ENCODE data around the gene RGP1. TPM values are rescaled to one million over a fixed set of nuclear protein-coding genes. Genes with fewer than 3 reads are reported as not detected.

Gene RGP1, protein sequence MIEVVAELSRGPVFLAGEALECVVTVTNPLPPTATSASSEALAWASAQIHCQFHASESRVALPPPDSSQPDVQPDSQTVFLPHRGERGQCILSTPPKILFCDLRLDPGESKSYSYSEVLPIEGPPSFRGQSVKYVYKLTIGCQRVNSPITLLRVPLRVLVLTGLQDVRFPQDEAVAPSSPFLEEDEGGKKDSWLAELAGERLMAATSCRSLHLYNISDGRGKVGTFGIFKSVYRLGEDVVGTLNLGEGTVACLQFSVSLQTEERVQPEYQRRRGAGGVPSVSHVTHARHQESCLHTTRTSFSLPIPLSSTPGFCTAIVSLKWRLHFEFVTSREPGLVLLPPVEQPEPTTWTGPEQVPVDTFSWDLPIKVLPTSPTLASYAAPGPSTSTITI
- total RNA-seq (2022; extraction: Qiagen RNA extraction; ENCODE audit: low read depth) = 13.0 to 17.0 TPM (median 16.0 TPM) in 5 replicates

DNA sequence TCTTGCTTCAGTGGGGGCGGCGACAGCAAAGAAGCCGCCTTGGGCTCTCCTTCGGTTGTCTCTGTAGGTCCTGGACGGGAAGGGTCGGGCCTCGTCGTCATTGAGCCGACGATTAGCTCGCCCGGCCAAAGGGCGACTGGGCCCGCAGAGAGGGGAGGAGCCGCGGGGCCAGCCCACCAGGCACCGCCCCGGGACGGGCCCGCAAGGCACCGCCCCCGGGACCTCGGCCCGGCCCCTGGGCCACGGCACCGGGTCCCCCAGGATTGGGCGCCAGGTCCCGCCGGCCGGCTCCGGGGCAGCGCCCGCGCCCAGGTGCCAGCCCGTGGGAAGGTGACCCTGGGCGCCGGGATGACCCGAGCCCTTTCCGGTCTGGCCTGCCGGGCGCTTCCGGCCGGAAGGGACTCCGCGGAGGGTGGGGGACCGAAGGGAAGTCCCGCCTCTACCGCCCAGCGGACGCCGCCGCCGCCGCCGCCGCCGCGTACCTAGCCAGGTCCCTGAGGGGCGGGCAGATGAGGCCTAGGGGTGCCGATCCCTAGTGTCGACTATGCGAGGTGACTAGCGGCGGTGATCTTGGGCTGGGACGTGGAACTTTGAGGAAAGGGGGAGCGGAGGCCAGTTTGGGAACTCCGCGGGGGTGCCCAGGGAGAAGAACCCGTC lies at the start of gene RGP1, which contains the start of gene GBA2:
Gene RGP1 (plus strand): TSS at position 430 of the 657 bp plus-strand sequence. CDS start 469 bp downstream, outside the sequence.
Gene GBA2 (minus strand): TSS at position 371 of the 657 bp plus-strand sequence. CDS start 524 bp downstream, outside the sequence.

DNA sequence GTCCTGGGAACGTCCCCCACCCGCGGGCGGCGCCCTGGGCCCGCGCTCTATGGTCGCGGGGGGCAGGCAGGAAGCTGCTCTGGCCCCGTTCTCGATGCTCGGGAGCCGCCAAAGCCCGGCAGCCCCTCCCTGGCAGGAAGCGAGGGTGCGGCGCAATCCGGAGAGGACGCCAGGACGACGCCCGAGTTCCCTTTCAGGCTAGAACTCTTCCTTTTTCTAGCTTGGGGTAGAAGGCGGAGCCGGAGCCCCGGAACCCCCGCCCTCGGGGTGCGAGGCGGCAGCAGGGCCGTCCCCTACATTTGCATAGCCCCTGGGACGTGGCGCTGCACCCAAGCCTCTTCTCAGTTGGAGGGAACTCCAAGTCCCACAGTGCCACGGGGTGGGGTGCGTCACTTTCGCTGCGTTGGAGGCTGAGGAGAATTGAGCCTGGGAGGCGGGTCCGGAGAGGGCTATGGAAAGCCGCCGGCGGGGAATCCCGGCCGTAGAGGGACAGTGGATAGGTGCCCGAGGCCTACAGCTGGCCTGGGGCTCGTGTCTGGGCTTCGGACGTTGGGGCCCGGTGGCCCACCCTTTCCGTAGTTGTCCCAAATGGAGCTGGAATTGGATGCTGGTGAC lies 16.8 kb upstream of the RGP1 start, which contains the start of the genes CREB3 and TLN1:
Gene CREB3 (plus strand): TSS at position 482 of the 615 bp plus-strand sequence. CDS start 107 bp downstream, at position 589.
Gene TLN1 (minus strand): TSS at position 11 of the 615 bp plus-strand sequence. CDS start 6,501 bp downstream, outside the sequence.

DNA sequence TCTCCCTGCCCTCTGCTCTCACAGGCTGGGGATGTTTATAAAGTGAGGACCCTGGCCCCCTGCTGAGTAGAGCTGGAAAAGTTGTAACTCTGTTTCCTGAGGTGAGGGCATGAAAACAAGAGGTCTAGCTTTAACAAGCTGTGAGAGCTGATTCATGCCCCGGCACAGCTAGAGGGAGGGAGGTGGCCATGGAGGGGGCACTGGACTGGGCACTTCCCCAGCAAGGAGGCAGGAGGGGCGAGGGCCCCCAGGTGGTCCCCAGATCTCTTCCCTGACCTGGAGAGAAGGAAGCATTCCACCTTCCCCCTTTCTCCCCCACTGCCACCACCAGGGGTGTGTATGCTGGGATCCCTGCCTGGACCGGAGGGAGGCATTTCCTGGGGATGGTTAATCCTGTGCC lies 5.2 kb downstream of the RGP1 start, which contains the start of gene MSMP:
Gene MSMP (minus strand): TSS at position 13 of the 400 bp plus-strand sequence. CDS start 147 bp downstream, outside the sequence.

DNA sequence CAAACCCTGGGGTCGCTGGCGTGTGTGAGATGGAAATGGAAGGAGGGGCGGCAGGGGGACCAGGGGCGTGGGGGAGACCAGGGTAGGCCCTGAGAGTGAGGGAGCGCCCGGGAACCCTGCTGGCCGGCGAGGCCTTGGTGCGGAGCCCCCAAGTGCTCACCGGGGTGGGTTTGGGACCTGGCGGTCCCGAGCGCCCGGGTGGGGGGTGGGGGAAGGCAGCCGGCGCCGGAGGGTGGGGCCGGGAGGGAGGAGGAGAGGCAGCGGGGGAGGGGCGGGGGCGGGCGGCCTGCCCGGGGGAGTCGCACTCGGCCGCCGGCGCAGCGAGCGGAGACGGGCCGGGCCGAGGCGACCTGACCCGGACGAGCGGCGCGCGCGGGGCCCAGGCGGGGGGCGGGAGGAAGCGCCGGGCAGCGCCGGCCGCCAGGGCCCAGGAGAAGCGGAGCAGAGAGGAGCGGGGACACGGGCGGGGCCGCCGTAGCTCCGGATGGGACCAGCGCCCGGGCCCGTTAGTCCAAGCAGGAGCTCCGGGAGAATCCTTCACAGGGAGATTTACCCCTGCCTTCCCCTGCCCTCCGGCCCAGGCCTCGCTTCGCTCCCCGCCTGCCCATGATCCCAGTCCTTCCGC lies 42.3 kb downstream of the RGP1 start, which contains the start of gene NPR2:
Gene NPR2 (plus strand): TSS at position 295 of the 625 bp plus-strand sequence. CDS start 818 bp downstream, outside the sequence.

Other genes starting within 250 kb of the RGP1 start
- 20.0 to 25.9 TPM (median 24.6 TPM) in 5 replicates for gene TESK1, start 144.0 kb upstream of the RGP1 start, total RNA-seq (2022; extraction: Qiagen RNA extraction; ENCODE audit: low read depth)
- 0.08 to 0.35 TPM (median 0.13 TPM) in 3 of 5 replicates, not detected in the others for gene CD72, start 130.9 kb upstream of the RGP1 start, total RNA-seq (2022; extraction: Qiagen RNA extraction; ENCODE audit: low read depth)
- not detected in 5 replicates for gene SIT1, start 98.4 kb upstream of the RGP1 start, total RNA-seq (2022; extraction: Qiagen RNA extraction; ENCODE audit: low read depth)
- gene RMRP, start 91.3 kb upstream of the RGP1 start, total RNA-seq (2022; extraction: Qiagen RNA extraction; ENCODE audit: low read depth) = 3.1 to 22.0 TPM (median 11.8 TPM) in 4 of 5 replicates, not detected in the other
- gene CCDC107, start 91.0 kb upstream of the RGP1 start, total RNA-seq (2022; extraction: Qiagen RNA extraction; ENCODE audit: low read depth) = 20.4 to 24.8 TPM (median 24.4 TPM) in 5 replicates
- gene ARHGEF39, start 84.1 kb upstream of the RGP1 start, total RNA-seq (2022; extraction: Qiagen RNA extraction; ENCODE audit: low read depth) = 12.3 to 19.6 TPM (median 18.5 TPM) in 5 replicates
- gene CA9, start 75.4 kb upstream of the RGP1 start, total RNA-seq (2022; extraction: Qiagen RNA extraction; ENCODE audit: low read depth) = 3.0 to 9.1 TPM (median 5.3 TPM) in 5 replicates
- 578 to 668 TPM (median 633 TPM) in 5 replicates for gene TPM2, start 59.4 kb upstream of the RGP1 start, total RNA-seq (2022; extraction: Qiagen RNA extraction; ENCODE audit: low read depth)
- 114 to 130 TPM (median 122 TPM) in 5 replicates for gene TLN1, start 17.1 kb upstream of the RGP1 start, total RNA-seq (2022; extraction: Qiagen RNA extraction; ENCODE audit: low read depth)
- gene CREB3, start 16.6 kb upstream of the RGP1 start, total RNA-seq (2022; extraction: Qiagen RNA extraction; ENCODE audit: low read depth) = 58.5 to 66.0 TPM (median 58.9 TPM) in 5 replicates
- gene GBA2, start 59 bp upstream of the RGP1 start, total RNA-seq (2022; extraction: Qiagen RNA extraction; ENCODE audit: low read depth) = 31.7 to 33.3 TPM (median 32.8 TPM) in 5 replicates
- 0.25 to 0.63 TPM in 2 of 5 replicates, not detected in the others for gene MSMP, start 5.0 kb downstream of the RGP1 start, total RNA-seq (2022; extraction: Qiagen RNA extraction; ENCODE audit: low read depth)
- gene NPR2, start 42.3 kb downstream of the RGP1 start, total RNA-seq (2022; extraction: Qiagen RNA extraction; ENCODE audit: low read depth) = 3.5 to 6.7 TPM (median 6.4 TPM) in 5 replicates
- gene SPAG8, start 63.0 kb downstream of the RGP1 start, total RNA-seq (2022; extraction: Qiagen RNA extraction; ENCODE audit: low read depth) = 0.22 to 0.53 TPM (median 0.27 TPM) in 5 replicates
- 60.1 to 101 TPM (median 97.5 TPM) in 5 replicates for gene HINT2, start 65.8 kb downstream of the RGP1 start, total RNA-seq (2022; extraction: Qiagen RNA extraction; ENCODE audit: low read depth)
- not detected in 5 replicates for gene FAM221B, start 79.4 kb downstream of the RGP1 start, total RNA-seq (2022; extraction: Qiagen RNA extraction; ENCODE audit: low read depth)
- 2.4 to 3.3 TPM (median 2.8 TPM) in 5 replicates for gene TMEM8B, start 79.9 kb downstream of the RGP1 start, total RNA-seq (2022; extraction: Qiagen RNA extraction; ENCODE audit: low read depth)
- not detected in 5 replicates for gene OR13J1, start 121.1 kb downstream of the RGP1 start, total RNA-seq (2022; extraction: Qiagen RNA extraction; ENCODE audit: low read depth)
- 0.11 to 0.14 TPM in 2 of 5 replicates, not detected in the others for gene HRCT1, start 156.9 kb downstream of the RGP1 start, total RNA-seq (2022; extraction: Qiagen RNA extraction; ENCODE audit: low read depth)
- not detected in 5 replicates for gene SPAAR, start 160.2 kb downstream of the RGP1 start, total RNA-seq (2022; extraction: Qiagen RNA extraction; ENCODE audit: low read depth)
- not detected in 5 replicates for gene OR2S2, start 208.9 kb downstream of the RGP1 start, total RNA-seq (2022; extraction: Qiagen RNA extraction; ENCODE audit: low read depth)

Data from A549 treated with CpdA at 1 μM for 4 hours (cell line).